ENCODE measurements around the gene RYR1. TPM values are rescaled to one million over a fixed set of nuclear protein-coding genes. Genes with fewer than 3 reads are reported as not detected.

The RYR1 gene
- total RNA-seq, 1 donor from 2014 or later = 0.65 TPM

GRCh38 chr19:38538793-38539528 is 105.5 kb downstream of the RYR1 start:
- Mint-ChIP-seq H3K27ac (no peak overlapping the region), H3K4me3 (ENCODE audit: low read depth) (no peak overlapping the region), H3K27me3 (no peaks in the 10 kb centered on the region), H3K9me3 (ENCODE audit: low read depth) (peaks cover 9% of the 10 kb centered on the region), H3K4me1 (ENCODE audit: low read depth) (peaks cover 8% of the 10 kb centered on the region), H3K36me3 (ENCODE audit: insufficient read depth) (no peaks in the 10 kb centered on the region)
- DNase-seq (ENCODE audit: low spot score, unreplicated experiment) = no peak
- no peak for TF ChIP-seq CTCF (IDR thresholded peaks at IDR 0.05; ENCODE audit: unreplicated experiment)

GRCh38 chr19:38539751-38540150 is 106.3 kb downstream of the RYR1 start:
- Mint-ChIP-seq H3K4me1 (ENCODE audit: low read depth) (peaks cover 8% of the 10 kb centered on the region), H3K4me3 (ENCODE audit: low read depth) (no peak overlapping the region), H3K27me3 (no peaks in the 10 kb centered on the region), H3K9me3 (ENCODE audit: low read depth) (peaks cover 9% of the 10 kb centered on the region), H3K36me3 (ENCODE audit: insufficient read depth) (no peaks in the 10 kb centered on the region), H3K27ac (no peak overlapping the region)
- no peak for TF ChIP-seq CTCF (IDR thresholded peaks at IDR 0.05; ENCODE audit: unreplicated experiment)
- no peak for DNase-seq (ENCODE audit: low spot score, unreplicated experiment)

- Mint-ChIP-seq H3K27me3 (no peaks in the 10 kb centered on the region), H3K4me3 (ENCODE audit: low read depth) (no peak overlapping the region), H3K9me3 (ENCODE audit: low read depth) (no peaks in the 10 kb centered on the region), H3K4me1 (ENCODE audit: low read depth) (peaks cover 8% of the 10 kb centered on the region), H3K36me3 (ENCODE audit: insufficient read depth) (no peaks in the 10 kb centered on the region), H3K27ac (no peak overlapping the region)
- no peak for DNase-seq (ENCODE audit: low spot score, unreplicated experiment)
- no peak for TF ChIP-seq CTCF (IDR thresholded peaks at IDR 0.05; ENCODE audit: unreplicated experiment)
These were observed 108.5 kb downstream of the RYR1 start for GRCh38 chr19:38542040-38542439.

- DNase-seq (ENCODE audit: low spot score, unreplicated experiment) = no peak
- Mint-ChIP-seq H3K36me3 (ENCODE audit: insufficient read depth) (no peaks in the 10 kb centered on the region), H3K27me3 (no peaks in the 10 kb centered on the region), H3K4me1 (ENCODE audit: low read depth) (peaks cover 8% of the 10 kb centered on the region), H3K9me3 (ENCODE audit: low read depth) (no peaks in the 10 kb centered on the region), H3K4me3 (ENCODE audit: low read depth) (no peak overlapping the region), H3K27ac (no peak overlapping the region)
- no peak for TF ChIP-seq CTCF (IDR thresholded peaks at IDR 0.05; ENCODE audit: unreplicated experiment)
These were observed 109.9 kb downstream of the RYR1 start for GRCh38 chr19:38543286-38543806.

- TF ChIP-seq CTCF (IDR thresholded peaks at IDR 0.05; ENCODE audit: unreplicated experiment) = peak; percentile 58
- Mint-ChIP-seq H3K27ac (no peak overlapping the region), H3K4me1 (ENCODE audit: low read depth) (peaks cover 3% of the 10 kb centered on the region), H3K27me3 (no peaks in the 10 kb centered on the region), H3K4me3 (ENCODE audit: low read depth) (no peak overlapping the region), H3K36me3 (ENCODE audit: insufficient read depth) (no peaks in the 10 kb centered on the region), H3K9me3 (ENCODE audit: low read depth) (no peaks in the 10 kb centered on the region)
- DNase-seq (ENCODE audit: low spot score, unreplicated experiment) = no peak
These were observed 110.5 kb downstream of the RYR1 start for GRCh38 chr19:38543807-38544568.

Data from progenitor cell of endocrine pancreas (in vitro differentiated cells).